C4-2B (cell line): ENCODE results near the gene SEMA3D.

Source experiments
- H3K27ac ChIP-seq: fragments of 450-650 bp; 2 replicates; pipeline ENCODE4 v1.5.1; 2017
- ZFX ChIP-seq: fragments of 450-650 bp; IDR thresholded peaks from 2 replicates; pipeline ENCODE4 v1.6.1; 2017
- TF ChIP-seq, protein P1 (sequence below): fragments of 450-650 bp; conservative IDR thresholded peaks from 2 replicates; pipeline ENCODE4 v1.5.1; 2017; ENCODE audit warnings: mild to moderate bottlenecking

The SEMA3D gene

DNA sequence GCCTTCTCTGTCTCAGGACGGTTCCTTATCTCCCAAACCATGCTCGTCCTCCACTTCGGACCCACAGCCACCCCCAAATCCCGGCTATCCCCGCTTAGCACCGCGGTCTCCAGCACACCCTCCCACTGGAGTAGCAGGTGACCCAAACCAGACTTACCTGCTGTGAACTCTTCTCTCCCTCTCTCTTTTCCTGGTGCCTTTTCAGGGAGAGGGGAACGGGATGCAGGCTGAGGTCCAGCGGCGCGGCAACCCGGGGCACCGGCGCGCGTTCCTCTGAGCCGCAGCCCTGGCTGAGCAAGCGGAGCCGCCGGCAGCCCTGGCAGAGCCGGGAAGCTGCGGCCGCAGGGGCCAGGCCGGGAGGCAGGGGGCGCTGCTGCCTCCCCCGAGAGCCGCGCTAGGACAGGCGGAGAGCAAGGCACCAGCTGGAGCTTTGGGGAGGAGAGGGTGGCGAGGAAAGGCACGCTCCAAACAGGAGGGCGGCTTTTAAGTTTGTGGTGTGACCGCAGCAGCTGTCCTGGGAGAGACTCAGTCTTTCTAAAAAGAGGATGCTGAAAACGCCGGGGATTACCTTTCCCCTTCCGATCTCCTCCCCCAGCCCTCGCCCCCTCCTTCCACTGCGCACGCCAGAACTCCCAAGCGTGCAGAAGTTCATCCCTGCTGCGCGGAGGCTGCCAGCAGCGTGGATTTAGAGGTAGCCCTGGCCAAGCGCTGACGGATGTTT lies at the start of gene SEMA3D:
Gene SEMA3D (minus strand): TSS at position 536 of the 721 bp plus-strand sequence. CDS start 65,165 bp downstream, outside the sequence.
- no peak within 1 kb of the TSS for H3K27ac ChIP-seq

DNA sequence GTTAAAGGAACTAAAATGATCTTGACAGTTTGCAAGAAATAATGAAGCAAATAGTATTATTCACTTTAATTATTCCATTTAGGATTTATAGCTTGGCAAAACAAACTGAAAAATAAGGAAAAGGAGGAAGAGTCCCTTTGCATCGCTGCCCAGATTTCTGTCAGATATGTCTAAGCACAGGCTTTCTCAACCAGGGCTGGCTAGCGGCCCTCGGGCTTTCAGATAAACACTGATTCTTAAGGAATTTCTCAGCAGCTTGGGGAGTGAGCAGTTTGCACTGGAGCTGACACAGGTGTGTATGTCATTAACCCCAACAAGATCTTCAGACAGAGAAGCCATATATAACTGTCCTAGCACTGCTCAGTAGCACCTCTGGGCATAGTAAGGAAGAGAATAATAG lies 47.9 kb upstream of the SEMA3D start:
- TF ChIP-seq, protein P1, sequence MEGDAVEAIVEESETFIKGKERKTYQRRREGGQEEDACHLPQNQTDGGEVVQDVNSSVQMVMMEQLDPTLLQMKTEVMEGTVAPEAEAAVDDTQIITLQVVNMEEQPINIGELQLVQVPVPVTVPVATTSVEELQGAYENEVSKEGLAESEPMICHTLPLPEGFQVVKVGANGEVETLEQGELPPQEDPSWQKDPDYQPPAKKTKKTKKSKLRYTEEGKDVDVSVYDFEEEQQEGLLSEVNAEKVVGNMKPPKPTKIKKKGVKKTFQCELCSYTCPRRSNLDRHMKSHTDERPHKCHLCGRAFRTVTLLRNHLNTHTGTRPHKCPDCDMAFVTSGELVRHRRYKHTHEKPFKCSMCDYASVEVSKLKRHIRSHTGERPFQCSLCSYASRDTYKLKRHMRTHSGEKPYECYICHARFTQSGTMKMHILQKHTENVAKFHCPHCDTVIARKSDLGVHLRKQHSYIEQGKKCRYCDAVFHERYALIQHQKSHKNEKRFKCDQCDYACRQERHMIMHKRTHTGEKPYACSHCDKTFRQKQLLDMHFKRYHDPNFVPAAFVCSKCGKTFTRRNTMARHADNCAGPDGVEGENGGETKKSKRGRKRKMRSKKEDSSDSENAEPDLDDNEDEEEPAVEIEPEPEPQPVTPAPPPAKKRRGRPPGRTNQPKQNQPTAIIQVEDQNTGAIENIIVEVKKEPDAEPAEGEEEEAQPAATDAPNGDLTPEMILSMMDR, result no peak
- TF ChIP-seq ZFX, result no peak
- H3K27ac ChIP-seq, result peak overlapping the region; percentile 42; the same call in 1 of the 2 replicates

More for the DNA sequence above, at the start of gene SEMA3D:
- TF ChIP-seq ZFX, result no peak
- TF ChIP-seq, protein P1, result peak; percentile 98

DNA sequence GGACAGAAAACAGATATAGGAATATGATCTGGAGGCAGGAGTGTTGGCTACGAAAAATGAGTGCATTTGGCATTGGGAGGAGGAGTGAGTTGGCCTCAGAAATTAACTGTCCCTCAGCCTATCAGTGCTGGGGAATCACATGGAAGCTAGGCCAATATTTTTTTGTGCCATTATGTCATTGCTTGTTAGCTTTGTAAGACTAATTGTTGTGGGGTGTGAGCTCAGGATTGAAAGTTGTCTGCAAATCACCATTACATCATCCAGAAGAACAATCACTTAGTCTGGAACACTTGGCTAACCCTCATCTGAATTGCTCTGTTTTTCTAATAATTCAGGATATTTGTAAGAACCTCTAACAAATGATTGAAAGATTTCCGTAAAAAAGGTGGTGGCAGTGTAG lies 45.2 kb upstream of the SEMA3D start:
- H3K27ac ChIP-seq, result peak overlapping the region; percentile 47; the same call in 1 of the 2 replicates
- TF ChIP-seq ZFX, result no peak
- TF ChIP-seq, protein P1, result no peak

DNA sequence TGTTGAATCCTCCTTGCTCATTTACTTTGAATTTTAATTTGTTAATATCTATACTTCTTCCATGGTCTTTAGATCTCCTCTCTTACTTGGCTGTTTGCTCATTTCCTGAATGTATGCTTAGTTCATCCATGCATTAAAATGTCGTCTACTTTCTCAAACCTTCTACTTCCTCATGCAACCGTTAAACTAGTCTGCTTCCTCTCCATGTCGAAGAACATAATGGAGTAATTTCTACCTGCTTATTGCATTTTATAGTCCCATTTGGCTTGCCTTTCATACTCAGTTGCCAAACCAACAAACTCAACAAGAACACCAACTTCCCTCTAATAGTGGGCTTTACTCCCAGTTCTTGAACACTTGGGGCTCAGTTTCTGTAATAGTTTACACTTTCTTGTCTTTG lies 43.8 kb upstream of the SEMA3D start:
- no peak overlapping the region for H3K27ac ChIP-seq
- TF ChIP-seq, protein P1, result no peak
- no peak for TF ChIP-seq ZFX

DNA sequence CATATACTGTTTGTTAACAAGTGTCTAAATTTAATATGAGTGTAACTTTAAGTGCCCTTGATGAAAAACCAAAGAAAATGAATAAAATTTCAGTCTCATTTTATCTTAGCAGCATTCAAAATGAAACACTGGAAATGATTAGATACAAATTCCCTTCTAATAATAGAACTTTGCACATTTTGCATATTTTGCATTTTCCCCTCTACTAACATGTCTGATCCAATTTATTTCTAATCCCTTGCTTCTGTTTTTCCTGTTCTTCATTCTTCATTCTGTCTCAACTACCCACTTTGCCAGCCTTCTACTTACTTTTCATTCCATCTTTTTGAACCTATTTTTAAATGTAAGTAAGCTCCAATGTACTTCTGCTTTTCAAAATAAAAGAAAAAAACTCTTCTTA lies 42.7 kb upstream of the SEMA3D start:
- no peak overlapping the region for H3K27ac ChIP-seq
- no peak for TF ChIP-seq ZFX
- TF ChIP-seq, protein P1, result no peak

DNA sequence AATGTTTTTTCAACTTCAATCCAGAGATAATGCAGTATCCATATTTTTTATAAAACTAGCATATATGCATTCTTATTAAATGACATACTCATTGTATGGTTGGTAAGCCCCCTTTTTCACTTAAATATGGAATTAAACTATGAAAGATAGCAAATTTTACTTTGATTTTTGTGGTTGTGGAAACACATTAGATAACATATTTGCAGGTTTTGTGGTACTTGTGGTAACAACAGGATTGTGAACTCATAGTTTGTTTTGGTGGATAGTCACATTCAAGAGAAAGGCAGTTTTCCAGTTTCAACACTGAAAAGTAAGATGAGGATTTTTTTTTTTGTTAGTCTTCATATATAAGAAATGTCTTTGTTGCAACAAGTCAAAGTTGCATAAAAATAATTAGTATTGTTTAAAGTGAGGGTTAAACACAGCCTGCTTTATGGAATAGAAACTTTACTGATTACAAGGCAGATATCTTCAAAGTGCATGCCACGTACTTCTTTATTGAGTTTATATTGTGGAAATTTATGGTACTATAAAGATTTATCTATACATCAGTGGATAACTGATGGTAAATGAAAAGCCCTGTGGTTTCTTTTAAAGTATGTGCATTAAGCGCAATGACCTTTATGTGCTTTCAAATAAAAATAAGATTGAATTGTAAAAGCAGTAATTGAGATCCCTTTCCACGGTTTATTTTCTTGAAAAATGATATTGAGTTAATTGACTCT lies 39.7 kb upstream of the SEMA3D start:
- TF ChIP-seq, protein P1, result 0 out of 2 replicates have a peak, but pooled peaks have one; percentile 5
- TF ChIP-seq ZFX, result no peak
- H3K27ac ChIP-seq, result no peak overlapping the region

DNA sequence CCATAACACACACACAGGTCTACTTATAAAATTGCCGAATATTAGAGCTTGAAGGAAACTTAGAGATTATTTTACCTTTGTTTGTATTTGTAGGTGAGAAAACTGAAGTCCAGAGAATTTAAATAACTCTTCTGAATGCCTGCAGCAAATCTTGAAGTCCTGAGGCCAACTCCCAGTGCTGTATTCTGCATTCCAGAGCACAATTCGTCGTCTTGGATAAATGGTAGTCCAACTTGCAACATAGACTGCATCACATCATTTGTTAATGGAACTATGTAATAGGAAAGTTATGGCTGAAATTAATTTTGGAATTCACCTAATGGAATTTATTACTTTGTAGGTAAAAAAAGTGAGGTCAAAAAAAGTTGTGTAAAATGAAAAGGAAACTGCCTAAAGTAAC lies 37.3 kb upstream of the SEMA3D start:
- TF ChIP-seq, protein P1, result no peak
- TF ChIP-seq ZFX, result no peak
- H3K27ac ChIP-seq, result no peak overlapping the region
